ENCODE measurements around the gene MAPK7.

Gene MAPK7

GRCh38 chr17:19364699-19365498 lies 13.4 kb upstream of the MAPK7 start:
- DNase-seq = no peak

GRCh38 chr17:19365499-19365817 lies 12.8 kb upstream of the MAPK7 start:
- DNase-seq = no peak

GRCh38 chr17:19365833-19366636 lies 12.3 kb upstream of the MAPK7 start:
- DNase-seq = no peak

GRCh38 chr17:19366637-19366972 lies 11.7 kb upstream of the MAPK7 start:
- no peak for DNase-seq

- DNase-seq = no peak
Measured at GRCh38 chr17:19368229-19368628, 10.1 kb upstream of the MAPK7 start.

- DNase-seq = no peak
Measured at GRCh38 chr17:19369107-19369778, 9.1 kb upstream of the MAPK7 start.

- no peak for DNase-seq
Measured at GRCh38 chr17:19369846-19370492, 8.3 kb upstream of the MAPK7 start.

GRCh38 chr17:19370493-19370960 lies 7.8 kb upstream of the MAPK7 start:
- no peak for DNase-seq

- no peak for DNase-seq
Measured at GRCh38 chr17:19371259-19372010, 6.9 kb upstream of the MAPK7 start.

GRCh38 chr17:19372011-19372370 lies 6.3 kb upstream of the MAPK7 start:
- DNase-seq = no peak

GRCh38 chr17:19372439-19372838 lies 5.9 kb upstream of the MAPK7 start:
- DNase-seq = no peak

GRCh38 chr17:19372866-19373504 lies 5.3 kb upstream of the MAPK7 start:
- no peak for DNase-seq

- no peak for DNase-seq
Measured at GRCh38 chr17:19374136-19374535, 4.2 kb upstream of the MAPK7 start.

- DNase-seq = no peak
Measured at GRCh38 chr17:19375732-19376131, 2.6 kb upstream of the MAPK7 start.

GRCh38 chr17:19376811-19377210 lies 1.5 kb upstream of the MAPK7 start:
- DNase-seq = no peak

- DNase-seq = peak; percentile 97
Measured at GRCh38 chr17:19377602-19378415, 489 bp upstream of the MAPK7 start.

- no peak for DNase-seq
Measured at GRCh38 chr17:19379361-19380065, 1.2 kb downstream of the MAPK7 start.

GRCh38 chr17:19380481-19381301 lies 2.4 kb downstream of the MAPK7 start:
- DNase-seq = no peak

- DNase-seq = no peak
Measured at GRCh38 chr17:19381361-19381740, 3.1 kb downstream of the MAPK7 start.
